ENCODE measurements around the gene COX4I1.

Gene COX4I1

GRCh38 chr16:85785927-85786326, 13.6 kb upstream of the COX4I1 start:
- H4K20me1 ChIP-seq (ENCODE audit: insufficient read depth, low read length) = peaks cover 66% of the 10 kb centered on the region
- H3K4me3 ChIP-seq (ENCODE audit: low read depth in 1 of 2, low read length in 2 of 2) = no peak overlapping the region
- H3K4me1 ChIP-seq (ENCODE audit: insufficient read depth, low read length) = no peaks in the 10 kb centered on the region
- DNase-seq = no peak
- no peak overlapping the region for H3K27ac ChIP-seq (ENCODE audit: low read length)
- no peaks in the 10 kb centered on the region for H3K9me3 ChIP-seq (ENCODE audit: insufficient read depth, low read length, severe bottlenecking)
- no peak overlapping the region for H2AFZ ChIP-seq (ENCODE audit: low read depth, low read length)
- H3K79me2 ChIP-seq (ENCODE audit: insufficient read depth, low read length) = peaks cover 56% of the 10 kb centered on the region
- peaks cover 80% of the 10 kb centered on the region for H3K36me3 ChIP-seq (ENCODE audit: insufficient read depth, low read length)
- TF ChIP-seq CTCF (IDR thresholded peaks at IDR 0.05; ENCODE audit: borderline replicate concordance, extremely low read depth, low read length, poor library complexity, severe bottlenecking) (no peak), EZH2 (IDR thresholded peaks at IDR 0.05; ENCODE audit: borderline replicate concordance, low read depth, low read length, severe bottlenecking) (no peak)
- no peaks in the 10 kb centered on the region for H3K27me3 ChIP-seq (ENCODE audit: insufficient read depth, low read length, poor library complexity)
- ATAC-seq (ENCODE audit: insufficient read depth, low read depth) = no peak
- no peak overlapping the region for H3K4me2 ChIP-seq (ENCODE audit: insufficient read depth, low read length)
- no peak overlapping the region for H3K9ac ChIP-seq (ENCODE audit: low read depth, low read length)

GRCh38 chr16:85788819-85789218, 10.7 kb upstream of the COX4I1 start:
- Histone ChIP-seq H3K4me2 (ENCODE audit: insufficient read depth, low read length) (no peak overlapping the region), H3K27ac (ENCODE audit: low read length) (no peak overlapping the region), H3K27me3 (ENCODE audit: insufficient read depth, low read length, poor library complexity) (no peaks in the 10 kb centered on the region), H3K79me2 (ENCODE audit: insufficient read depth, low read length) (peaks cover 78% of the 10 kb centered on the region), H3K4me3 (ENCODE audit: low read depth in 1 of 2, low read length in 2 of 2) (no peak overlapping the region), H3K4me1 (ENCODE audit: insufficient read depth, low read length) (no peaks in the 10 kb centered on the region), H4K20me1 (ENCODE audit: insufficient read depth, low read length) (peaks cover 63% of the 10 kb centered on the region), H3K36me3 (ENCODE audit: insufficient read depth, low read length) (peaks cover 78% of the 10 kb centered on the region), H3K9me3 (ENCODE audit: insufficient read depth, low read length, severe bottlenecking) (no peaks in the 10 kb centered on the region), H3K9ac (ENCODE audit: low read depth, low read length) (no peak overlapping the region), H2AFZ (ENCODE audit: low read depth, low read length) (no peak overlapping the region)
- ATAC-seq (ENCODE audit: insufficient read depth, low read depth) = no peak
- DNase-seq = no peak
- TF ChIP-seq CTCF (IDR thresholded peaks at IDR 0.05; ENCODE audit: borderline replicate concordance, extremely low read depth, low read length, poor library complexity, severe bottlenecking) = no peak
- TF ChIP-seq EZH2 (IDR thresholded peaks at IDR 0.05; ENCODE audit: borderline replicate concordance, low read depth, low read length, severe bottlenecking) = no peak

- no peaks in the 10 kb centered on the region for H3K9me3 ChIP-seq (ENCODE audit: insufficient read depth, low read length, severe bottlenecking)
- ATAC-seq (ENCODE audit: insufficient read depth, low read depth) = no peak
- no peak overlapping the region for H2AFZ ChIP-seq (ENCODE audit: low read depth, low read length)
- no peak for TF ChIP-seq CTCF (IDR thresholded peaks at IDR 0.05; ENCODE audit: borderline replicate concordance, extremely low read depth, low read length, poor library complexity, severe bottlenecking)
- no peak for TF ChIP-seq EZH2 (IDR thresholded peaks at IDR 0.05; ENCODE audit: borderline replicate concordance, low read depth, low read length, severe bottlenecking)
- peaks cover 84% of the 10 kb centered on the region for H3K79me2 ChIP-seq (ENCODE audit: insufficient read depth, low read length)
- peaks cover 82% of the 10 kb centered on the region for H3K36me3 ChIP-seq (ENCODE audit: insufficient read depth, low read length)
- DNase-seq = no peak
- no peaks in the 10 kb centered on the region for H3K27me3 ChIP-seq (ENCODE audit: insufficient read depth, low read length, poor library complexity)
- H3K4me3 ChIP-seq (ENCODE audit: low read depth in 1 of 2, low read length in 2 of 2) = no peak overlapping the region
- no peak overlapping the region for H3K4me2 ChIP-seq (ENCODE audit: insufficient read depth, low read length)
- H3K9ac ChIP-seq (ENCODE audit: low read depth, low read length) = no peak overlapping the region
- H3K27ac ChIP-seq (ENCODE audit: low read length) = no peak overlapping the region
- H3K4me1 ChIP-seq (ENCODE audit: insufficient read depth, low read length) = no peaks in the 10 kb centered on the region; the same call in 1 of the 2 replicates
- peaks cover 66% of the 10 kb centered on the region for H4K20me1 ChIP-seq (ENCODE audit: insufficient read depth, low read length)
Observed at GRCh38 chr16:85789773-85790172, 9.7 kb upstream of the COX4I1 start.

Measured in DND-41 (cell line).